ENCODE data around the gene CBARP. TPM values are rescaled to one million over a fixed set of nuclear protein-coding genes. Genes with fewer than 3 reads are reported as not detected.
A peak's percentile ranks its signal among the peaks of the same experiment; 100 is the strongest.

The CBARP gene
- total and polyA plus RNA-seq, 9 of the 15 experiments (the other 6 are each of a cell fraction or from before 2014, with no cell fraction given) = 0.03 to 8.9 (median 1.2) TPM; not detected in 1

GRCh38 chr19:1266129-1266915, 28.5 kb upstream of the CBARP start (continued):
- TF ChIP-seq PATZ1 (CRISPR knock-in tag; IDR thresholded peaks at IDR 0.05; ENCODE audit: borderline replicate concordance) (no peak; the same call in 1 of the 2 replicates), ATF1 (CRISPR knock-in tag; IDR thresholded peaks at IDR 0.05) (no peak; the same call in 1 of the 2 replicates), ATF1 (tag; IDR thresholded peaks at IDR 0.05) (0 out of 2 replicates have a peak, but pooled peaks have one; percentile 44), ZNF766 (CRISPR knock-in tag; conservative IDR thresholded peaks at IDR 0.05) (peak; percentile 34; the same call in 1 of the 2 replicates), MTA1 (IDR thresholded peaks at IDR 0.05; ENCODE audit: borderline replicate concordance) (peak; percentile 62; the same call in 1 of the 2 replicates), ZNF76 (CRISPR knock-in tag; IDR thresholded peaks at IDR 0.05; ENCODE audit: borderline replicate concordance) (no peak), ZFP91 (CRISPR knock-in tag; IDR thresholded peaks at IDR 0.05) (0 out of 2 replicates have a peak, but pooled peaks have one; percentile 24), FOXK2 (conservative IDR thresholded peaks at IDR 0.05 in 1 of 2, IDR thresholded peaks at IDR 0.05 in 1 of 2; ENCODE audit: low read depth in 2 of 2) (peak in 1 of 2 experiments; percentile 36; a peak in 1 of 4 replicates), FOXM1 (IDR thresholded peaks at IDR 0.05; ENCODE audit: low read depth) (no peak), FOXM1 (CRISPR knock-in tag; IDR thresholded peaks at IDR 0.05; ENCODE audit: low read depth) (no peak), UBTF (IDR thresholded peaks at IDR 0.05; ENCODE audit: borderline replicate concordance in 1 of 2, low read depth in 2 of 2, low read length in 2 of 2) (0 out of 4 replicates have a peak, but pooled peaks have one; percentile 24 to 53), FOXJ3 (CRISPR knock-in tag; IDR thresholded peaks at IDR 0.05) (no peak)

All from K562 (cell line).